Stimulated activated CD8-positive, alpha-beta memory T cell treated with anti-CD3 and anti-CD28 coated beads, Interleukin-12 subunit alpha, Interleukin-12 subunit beta, amount 100 ng/mL, for 24 hours (primary cell): ENCODE results near the gene REV1.
"Not testable (repeated sequence)": the region's sequence is repeated elsewhere in the genome, so short reads cannot be mapped to it uniquely, and the experiment has no call there.

ENCODE experiments used
- DNase-seq: peaks from one replicate; pipeline ENCODE4 v3.0.0-alpha.2; 2020; ENCODE audit errors: extremely low read depth

The REV1 gene

DNA sequence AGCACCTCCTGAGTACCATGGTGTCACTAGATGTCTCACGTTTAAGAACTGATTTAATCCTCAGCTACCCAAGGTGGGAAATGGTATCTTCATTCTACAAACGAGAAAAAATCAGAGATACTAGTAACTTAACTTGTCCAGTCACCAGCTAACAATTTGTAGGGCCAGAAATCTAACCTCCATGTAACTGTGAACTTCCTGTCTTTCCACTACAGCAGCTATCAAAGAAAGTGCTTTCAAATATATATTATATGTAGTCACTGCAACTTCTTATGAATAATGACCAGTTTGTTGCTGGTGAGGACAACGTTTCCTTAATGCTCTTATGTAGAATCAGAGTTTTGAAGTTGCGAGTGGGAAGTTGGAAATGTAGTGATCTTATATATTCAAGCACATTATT is 1.9 kb downstream of the REV1 start:
- DNase-seq: no peak

- no peak for DNase-seq
These were observed 4.0 kb downstream of the REV1 start for GRCh38 chr2:99485824-99486223.

- DNase-seq: no peak
These were observed 4.4 kb downstream of the REV1 start for GRCh38 chr2:99485411-99485810.

GRCh38 chr2:99484205-99484604 is 5.6 kb downstream of the REV1 start:
- no peak for DNase-seq

DNA sequence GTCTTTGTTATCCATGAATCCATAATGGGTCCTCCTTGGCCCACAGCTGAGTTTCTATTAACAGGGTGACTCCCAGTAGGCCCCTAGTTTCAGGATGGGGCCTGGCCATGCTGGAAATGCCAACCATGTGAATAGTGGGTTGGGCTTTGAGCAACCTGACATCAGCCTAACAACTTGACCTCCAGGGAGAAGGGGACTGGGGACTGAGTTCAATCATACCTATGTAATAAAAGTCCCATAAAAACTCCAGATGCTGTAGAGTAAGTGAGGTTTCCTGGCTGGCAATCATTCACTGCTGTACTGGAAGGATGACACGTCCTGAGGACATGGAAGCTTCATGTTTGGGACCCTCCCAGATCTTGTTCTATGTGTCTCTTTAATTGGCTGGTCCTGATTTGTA is 7.9 kb downstream of the REV1 start:
- DNase-seq: no peak

GRCh38 chr2:99481527-99481926 is 8.3 kb downstream of the REV1 start:
- no peak for DNase-seq

GRCh38 chr2:99480390-99480789 is 9.4 kb downstream of the REV1 start:
- DNase-seq: no peak

- DNase-seq: no peak
These were observed 11.2 kb downstream of the REV1 start for GRCh38 chr2:99478632-99479031.

- DNase-seq: no peak
These were observed 12.8 kb downstream of the REV1 start for GRCh38 chr2:99477054-99477453.

GRCh38 chr2:99476629-99477028 is 13.2 kb downstream of the REV1 start:
- no peak for DNase-seq

GRCh38 chr2:99475095-99475494 is 14.7 kb downstream of the REV1 start:
- DNase-seq: not testable (repeated sequence)

DNA sequence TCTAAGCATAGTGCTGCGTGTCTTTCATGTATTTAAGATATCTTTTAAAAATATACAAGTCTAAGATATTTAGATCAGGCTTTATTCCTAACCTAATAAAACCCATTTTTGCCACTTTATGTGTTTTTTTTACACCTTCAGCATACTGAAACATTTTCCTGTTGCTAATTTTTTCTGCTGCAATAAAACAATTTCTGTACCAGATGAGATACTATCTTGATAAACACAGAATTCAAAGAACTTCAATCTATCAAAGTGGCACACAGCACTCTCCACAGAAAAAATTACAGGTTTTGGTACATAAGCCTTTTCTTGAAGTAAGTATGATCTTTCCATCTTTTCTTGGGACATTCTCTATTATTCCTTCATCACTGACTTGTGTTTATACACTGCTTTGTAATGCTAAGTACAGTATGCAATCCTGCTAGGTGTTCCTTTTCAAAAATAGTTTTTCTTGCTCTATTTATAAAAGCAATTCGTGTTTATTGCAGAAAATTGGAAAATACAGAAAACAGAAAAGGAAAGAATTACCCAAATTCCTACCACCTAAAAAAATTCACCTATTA is 16.2 kb downstream of the REV1 start:
- no peak for DNase-seq

DNA sequence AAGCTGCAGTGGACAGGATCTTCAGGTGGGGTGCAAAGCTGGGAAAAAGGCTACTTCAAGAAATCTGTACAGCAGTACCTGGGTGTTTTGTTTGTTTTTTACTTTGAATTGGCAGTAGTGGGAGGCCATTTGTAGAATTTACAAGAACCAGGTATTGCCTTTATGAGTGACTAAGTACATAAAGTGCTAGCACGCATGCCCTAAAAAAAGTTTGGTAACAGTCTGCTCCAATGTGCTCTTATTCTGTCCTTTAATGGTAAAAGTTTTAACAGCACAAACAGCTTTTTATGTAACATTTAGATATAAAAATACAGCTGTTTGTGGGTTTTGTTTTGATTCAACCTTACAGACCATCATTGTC is 17.2 kb downstream of the REV1 start:
- DNase-seq: no peak

DNA sequence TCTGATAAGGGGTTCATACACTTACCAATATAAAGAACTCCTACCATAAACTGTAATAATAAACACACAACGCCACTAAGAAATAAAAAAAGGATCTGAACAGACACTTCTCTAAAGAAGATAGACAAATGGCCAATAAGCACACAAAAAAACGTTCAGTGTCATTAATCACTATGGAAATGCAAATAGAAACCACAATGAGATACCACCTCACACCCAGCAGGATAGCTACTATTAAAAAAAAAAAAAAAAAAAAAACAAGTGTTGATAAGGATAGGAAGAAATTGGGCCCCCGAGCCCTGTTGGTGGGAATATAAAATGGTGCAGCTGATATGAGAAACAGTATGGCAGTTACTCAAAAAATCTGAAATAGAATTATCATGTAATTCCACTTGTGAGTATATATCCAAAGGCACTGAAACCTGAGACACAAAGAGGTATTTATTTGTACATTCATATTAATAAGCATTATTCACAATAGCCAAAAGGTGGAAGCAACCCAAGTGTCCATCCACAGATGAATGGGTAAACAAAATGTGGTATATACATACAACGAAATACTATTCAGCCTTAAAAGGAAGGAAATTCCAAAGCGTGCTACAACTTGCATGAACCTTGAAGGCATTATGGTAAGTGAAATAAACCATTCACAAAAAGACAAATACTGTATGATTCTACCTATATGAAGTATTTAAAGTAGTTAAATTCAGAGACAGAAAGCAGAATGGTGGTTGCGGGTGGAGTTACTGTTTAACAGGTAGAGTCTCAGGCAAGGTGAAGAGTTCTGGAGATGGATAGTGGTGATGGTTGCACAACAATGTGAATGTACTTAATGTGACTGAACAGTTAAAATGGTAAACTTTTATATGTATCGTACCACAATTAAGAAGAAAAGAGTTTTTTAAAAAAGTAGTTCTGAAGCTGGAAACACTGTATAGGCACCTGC is 17.9 kb downstream of the REV1 start:
- DNase-seq: no peak

- DNase-seq: no peak
These were observed 18.9 kb downstream of the REV1 start for GRCh38 chr2:99470957-99471356.

- DNase-seq: not testable (repeated sequence)
These were observed 19.4 kb downstream of the REV1 start for GRCh38 chr2:99470459-99470858.

GRCh38 chr2:99469394-99469793 is 20.4 kb downstream of the REV1 start:
- DNase-seq: no peak

GRCh38 chr2:99468155-99468554 is 21.7 kb downstream of the REV1 start:
- no peak for DNase-seq

GRCh38 chr2:99467390-99467789 is 22.4 kb downstream of the REV1 start:
- DNase-seq: no peak

- DNase-seq: no peak
These were observed 27.9 kb downstream of the REV1 start for GRCh38 chr2:99461828-99462483.

DNA sequence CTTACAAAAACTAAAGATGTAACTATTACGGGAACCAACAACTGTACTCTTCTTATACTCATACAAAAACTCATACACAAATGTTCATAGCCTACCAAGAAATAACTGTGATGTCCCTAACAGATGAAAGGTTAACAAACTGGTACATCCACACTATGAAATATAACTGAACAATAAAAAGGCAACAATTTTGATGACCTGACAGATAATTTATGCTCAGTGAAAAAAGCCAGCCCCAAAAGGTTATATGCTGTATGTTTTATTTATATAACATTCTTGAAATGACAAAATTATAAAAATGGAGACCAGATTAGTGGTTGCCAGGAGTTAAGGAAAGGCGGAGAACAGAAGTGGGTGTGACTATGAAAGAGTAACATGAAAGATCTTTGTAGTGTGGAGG is 31.3 kb downstream of the REV1 start:
- DNase-seq: no peak

GRCh38 chr2:99451686-99452085 is 38.1 kb downstream of the REV1 start:
- DNase-seq: no peak

GRCh38 chr2:99451280-99451679 is 38.5 kb downstream of the REV1 start:
- no peak for DNase-seq
